ENCODE measurements around the gene SGCA. TPM values are rescaled to one million over a fixed set of nuclear protein-coding genes. Genes with fewer than 3 reads are reported as not detected.

SGCA gene
- total RNA-seq, 1 donor from 2014 or later, result 78.5 TPM

- H3K4me3 ChIP-seq, result no peak overlapping the region
- no peak for DNase-seq (ENCODE audit: low spot score in 2 of 2)
- H3K36me3 ChIP-seq, result peaks cover 3 to 4% of the 10 kb centered on the region in 2 donors
- TF ChIP-seq CTCF (IDR thresholded peaks at IDR 0.05), result no peak
- peaks cover 28 to 49% of the 10 kb centered on the region in 2 donors for H3K4me1 ChIP-seq
- intact Hi-C loops (cut with DNase I), result loop anchor here (2.0 kb wide), 1 partner anchor 14 kb away; no protein-coding TSS in a partner anchor
- no peaks in the 10 kb centered on the region for H3K9me3 ChIP-seq
- no peaks in the 10 kb centered on the region for H3K27me3 ChIP-seq
- peak overlapping the region; percentile 97 to 99 for H3K27ac ChIP-seq
Measured at GRCh38 chr17:50180620-50181019, 14.8 kb downstream of the SGCA start.

DNA sequence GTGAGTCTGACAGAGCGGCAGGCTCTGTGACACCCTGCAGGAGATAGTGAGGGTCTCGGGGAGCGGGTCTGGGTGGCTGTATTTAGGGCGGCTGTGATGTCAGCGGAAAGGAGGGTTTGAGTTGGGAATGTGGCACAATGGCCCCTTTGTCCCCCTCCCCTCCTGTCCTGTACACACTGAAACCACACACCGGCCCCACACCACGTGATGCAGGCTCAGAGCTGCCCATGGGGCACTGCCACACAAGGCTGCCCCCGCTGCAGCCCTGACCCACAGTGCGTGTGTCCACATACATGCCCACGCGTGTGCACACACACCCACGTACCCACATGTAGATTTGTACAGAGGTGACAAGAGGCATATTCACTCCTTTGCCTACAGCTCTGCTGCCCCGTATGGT, 15.3 kb downstream of the SGCA start:
- TF ChIP-seq CTCF (IDR thresholded peaks at IDR 0.05), result no peak
- H3K9me3 ChIP-seq, result no peaks in the 10 kb centered on the region
- no peaks in the 10 kb centered on the region for H3K27me3 ChIP-seq
- peak overlapping the region; percentile 97 to 99 for H3K27ac ChIP-seq
- H3K4me1 ChIP-seq, result peaks cover 23 to 47% of the 10 kb centered on the region in 2 donors
- intact Hi-C loops (cut with DNase I), result loop anchor here (2.0 kb wide), 1 partner anchor 14 kb away; no protein-coding TSS in a partner anchor
- no peak overlapping the region for H3K4me3 ChIP-seq
- peaks cover 9% of the 10 kb centered on the region in 2 donors for H3K36me3 ChIP-seq
- no peak for DNase-seq (ENCODE audit: low spot score in 2 of 2)

DNA sequence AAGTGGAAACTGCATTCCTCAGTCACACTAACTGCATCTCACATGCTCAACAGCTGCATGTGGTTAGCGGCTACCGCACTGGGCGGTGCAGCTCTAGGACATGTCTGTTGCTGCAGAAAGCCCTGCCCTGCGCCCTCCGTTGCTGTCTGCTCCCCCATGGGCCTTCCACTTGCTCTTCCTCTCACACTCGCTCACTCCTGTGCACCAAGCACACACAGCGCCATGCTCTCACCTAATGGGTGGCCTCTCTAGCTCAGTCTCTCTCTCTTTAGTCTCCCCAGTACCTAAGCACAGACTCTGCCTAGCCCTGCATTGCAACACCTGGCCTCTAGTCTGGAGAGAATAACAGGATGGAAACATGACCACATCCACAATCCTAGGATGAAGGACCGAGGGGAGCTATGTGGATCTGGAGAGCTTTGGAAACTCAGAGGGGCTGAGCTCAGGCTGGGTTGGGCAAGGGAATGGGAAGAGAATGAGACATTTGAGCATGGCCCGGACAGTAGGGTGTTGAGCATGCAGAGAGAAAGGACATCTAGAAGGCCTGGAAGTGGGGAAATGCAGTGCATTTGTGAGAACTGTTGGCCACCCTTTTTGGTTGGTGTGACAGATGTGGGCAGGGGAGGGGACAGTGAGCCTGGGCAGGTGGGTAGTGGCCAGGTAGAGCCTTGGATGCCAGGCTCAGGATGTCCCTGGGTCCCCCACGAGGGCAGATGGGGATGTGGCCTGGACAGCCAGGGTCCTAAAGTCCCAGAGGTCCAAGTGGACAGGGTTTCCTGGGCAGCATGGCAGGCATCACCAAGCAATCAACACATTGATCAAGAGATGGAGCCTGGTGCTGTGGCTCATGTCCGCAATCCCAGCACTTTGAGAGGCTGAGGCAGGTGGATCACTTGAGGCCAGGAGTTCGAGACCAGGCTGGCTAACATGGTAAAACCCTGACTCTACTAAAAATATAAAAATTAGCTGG, 16.1 kb downstream of the SGCA start:
- no peaks in the 10 kb centered on the region for H3K27me3 ChIP-seq
- no peak for DNase-seq (ENCODE audit: low spot score in 2 of 2)
- H3K36me3 ChIP-seq, result peaks cover 16 to 17% of the 10 kb centered on the region in 2 donors
- no peak overlapping the region for H3K4me3 ChIP-seq
- intact Hi-C loops (cut with DNase I), result loop anchor here (2.0 kb wide), 1 partner anchor 13 kb away; no protein-coding TSS in a partner anchor
- no peaks in the 10 kb centered on the region for H3K9me3 ChIP-seq
- no peak for TF ChIP-seq CTCF (IDR thresholded peaks at IDR 0.05)
- H3K27ac ChIP-seq, result peak overlapping the region; percentile 97 to 99
- H3K4me1 ChIP-seq, result peaks cover 22 to 40% of the 10 kb centered on the region in 2 donors

DNA sequence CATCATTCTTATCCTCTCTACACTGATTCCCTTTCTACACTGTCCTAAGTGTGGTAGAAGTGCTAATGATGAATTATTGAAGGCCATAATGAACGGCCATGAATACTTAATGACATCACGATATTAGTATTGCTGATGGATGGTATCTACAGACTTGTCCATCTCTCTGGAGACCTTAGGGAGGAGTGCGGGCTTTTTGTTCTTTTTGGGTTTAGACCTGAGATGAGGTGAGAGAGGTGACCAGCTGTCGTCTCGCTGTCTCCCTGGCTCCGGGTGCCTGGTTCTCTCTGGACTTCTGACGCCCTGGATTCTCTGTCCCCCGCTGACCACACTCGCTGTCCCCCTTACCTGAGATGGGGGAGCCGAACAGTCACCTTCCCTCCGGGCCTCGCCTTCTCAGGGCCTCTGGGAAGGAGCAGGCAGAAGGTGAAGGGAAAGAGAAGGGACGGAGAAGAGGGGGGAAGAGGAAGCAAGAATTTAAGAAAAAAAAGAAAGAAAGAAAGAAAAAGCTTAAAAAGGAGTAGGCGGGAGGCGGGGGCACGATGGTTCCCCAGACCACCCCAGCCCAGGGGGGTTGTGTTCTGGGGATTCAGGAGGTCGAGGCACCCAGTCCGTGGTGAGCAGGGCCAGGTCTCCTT, 17.1 kb downstream of the SGCA start:
- intact Hi-C loops (cut with DNase I), result no loop called here
- H3K4me1 ChIP-seq, result peaks cover 12 to 29% of the 10 kb centered on the region in 2 donors
- H3K27ac ChIP-seq, result peak overlapping the region; percentile 97 to 99
- H3K9me3 ChIP-seq, result no peaks in the 10 kb centered on the region
- no peaks in the 10 kb centered on the region for H3K27me3 ChIP-seq
- no peak overlapping the region for H3K4me3 ChIP-seq
- no peak for TF ChIP-seq CTCF (IDR thresholded peaks at IDR 0.05)
- no peak for DNase-seq (ENCODE audit: low spot score in 2 of 2)
- peaks cover 21 to 23% of the 10 kb centered on the region in 2 donors for H3K36me3 ChIP-seq

DNA sequence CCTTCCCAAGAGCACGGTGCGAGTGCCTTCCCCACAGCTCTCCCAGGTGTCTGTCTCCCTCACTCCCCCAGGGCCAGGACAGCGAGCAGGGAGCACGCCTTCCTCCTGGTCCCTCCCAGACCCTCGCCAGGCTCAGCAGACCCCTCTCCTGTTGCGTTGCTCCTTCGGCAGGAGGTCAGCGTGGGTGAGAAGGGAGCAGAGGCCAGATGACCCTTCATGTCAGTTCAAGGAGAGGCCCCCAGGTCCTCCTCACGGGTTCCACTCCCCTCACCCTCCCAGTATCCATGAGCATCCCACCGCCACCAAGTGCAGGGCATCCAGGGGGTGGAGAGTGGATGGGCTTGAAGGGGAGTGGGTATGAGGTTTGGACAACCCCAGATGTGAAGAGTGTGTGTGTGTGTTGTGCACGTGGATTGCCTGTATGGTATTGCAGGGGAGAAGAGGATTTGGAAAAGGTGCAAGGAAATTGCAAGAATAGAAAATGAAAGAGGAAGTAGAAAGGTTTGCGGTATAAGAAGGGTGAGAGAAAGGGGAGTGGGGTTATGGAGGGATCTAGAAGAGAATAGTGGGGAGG, 17.7 kb downstream of the SGCA start:
- Histone ChIP-seq H3K27me3 (no peaks in the 10 kb centered on the region), H3K36me3 (peaks cover 27 to 29% of the 10 kb centered on the region in 2 donors), H3K27ac (peak overlapping the region; percentile 97 to 99), H3K9me3 (no peaks in the 10 kb centered on the region), H3K4me3 (no peak overlapping the region), H3K4me1 (peaks cover 12 to 26% of the 10 kb centered on the region in 2 donors)
- no peak for TF ChIP-seq CTCF (IDR thresholded peaks at IDR 0.05)
- DNase-seq (ENCODE audit: low spot score in 2 of 2), result no peak
- intact Hi-C loops (cut with DNase I), result no loop called here
